ENCODE measurements around the gene ZNF74.

Gene ZNF74

GRCh38 chr22:20422271-20423007, 28.5 kb downstream of the ZNF74 start:
- DNase-seq = no peak

GRCh38 chr22:20423008-20423905, 29.3 kb downstream of the ZNF74 start:
- no peak for DNase-seq

GRCh38 chr22:20423906-20424551, 30.1 kb downstream of the ZNF74 start:
- DNase-seq = no peak

- DNase-seq = no peak
Measured at GRCh38 chr22:20424568-20424931, 30.6 kb downstream of the ZNF74 start.

- DNase-seq = no peak
Measured at GRCh38 chr22:20424932-20425565, 31.1 kb downstream of the ZNF74 start.

GRCh38 chr22:20425566-20426258, 31.8 kb downstream of the ZNF74 start:
- DNase-seq = no peak

GRCh38 chr22:20426259-20426615, 32.3 kb downstream of the ZNF74 start:
- DNase-seq = no peak

- no peak for DNase-seq
Measured at GRCh38 chr22:20427104-20427944, 33.4 kb downstream of the ZNF74 start.

- no peak for DNase-seq
Measured at GRCh38 chr22:20427945-20428417, 34.0 kb downstream of the ZNF74 start.

GRCh38 chr22:20428496-20429253, 34.7 kb downstream of the ZNF74 start:
- no peak for DNase-seq

- peak; percentile 74 for DNase-seq
Measured at GRCh38 chr22:20429254-20430100, 35.5 kb downstream of the ZNF74 start.

- DNase-seq = no peak
Measured at GRCh38 chr22:20430101-20430719, 36.3 kb downstream of the ZNF74 start.

- DNase-seq = peak; percentile 53
Measured at GRCh38 chr22:20430720-20431510, 37.0 kb downstream of the ZNF74 start.

- no peak for DNase-seq
Measured at GRCh38 chr22:20431511-20432192, 37.7 kb downstream of the ZNF74 start.

- no peak for DNase-seq
Measured at GRCh38 chr22:20432244-20432686, 38.3 kb downstream of the ZNF74 start.

GRCh38 chr22:20433191-20433590, 39.2 kb downstream of the ZNF74 start:
- DNase-seq = no peak

GRCh38 chr22:20433686-20434241, 39.8 kb downstream of the ZNF74 start:
- DNase-seq = no peak
